Measurements from ENCODE around the gene PAFAH1B1. TPM values are rescaled to one million over a fixed set of nuclear protein-coding genes. Genes with fewer than 3 reads are reported as not detected.
"Not testable (repeated sequence)": the region's sequence is repeated elsewhere in the genome, so short reads cannot be mapped to it uniquely, and the experiment has no call there.

The PAFAH1B1 gene
- total and polyA plus RNA-seq, 4 donors, result 14.0 to 44.1 (median 29.2) TPM

DNA sequence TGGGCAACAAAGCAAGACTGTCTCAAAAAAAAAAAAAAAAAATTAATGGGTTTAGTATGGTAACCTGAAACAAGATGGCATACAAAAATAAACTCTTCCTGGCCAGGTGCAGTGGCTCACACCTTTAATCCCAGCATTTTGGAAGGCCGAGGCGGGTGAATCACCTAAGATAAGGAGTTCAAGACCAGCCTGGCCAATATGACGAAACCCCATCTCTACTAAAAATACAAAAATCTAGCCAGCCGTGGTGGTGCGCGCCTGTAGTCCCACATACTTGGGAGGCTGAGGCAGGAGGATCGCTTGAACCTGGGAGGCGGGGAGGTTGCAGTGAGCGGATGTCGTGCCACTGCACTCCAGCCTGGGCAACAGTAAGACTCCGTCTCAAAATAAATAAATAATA lies 55.7 kb downstream of the PAFAH1B1 start:
- H3K4me1 ChIP-seq (ENCODE audit: control insufficient read depth in 4 of 4, insufficient read depth in 4 of 4, low read length in 3 of 4), result peaks cover 0 to 6% (median 4%) of the 10 kb centered on the region in 4 donors
- TF ChIP-seq CTCF (IDR thresholded peaks at IDR 0.05; ENCODE audit: low read depth, low read length, missing input control) (no peak), JUND (IDR thresholded peaks at IDR 0.05) (no peak), HNF4G (IDR thresholded peaks at IDR 0.05) (no peak), RAD21 (IDR thresholded peaks at IDR 0.05) (no peak), NR2F2 (IDR thresholded peaks at IDR 0.05) (no peak), FOXA2 (IDR thresholded peaks at IDR 0.05) (no peak), YY1 (IDR thresholded peaks at IDR 0.05) (no peak), HNF4A (conservative IDR thresholded peaks at IDR 0.05) (no peak), RXRA (IDR thresholded peaks at IDR 0.05) (no peak), FOXA1 (IDR thresholded peaks at IDR 0.05) (no peak), MAX (IDR thresholded peaks at IDR 0.05) (no peak), GABPA (IDR thresholded peaks at IDR 0.05 in 1 of 2, conservative IDR thresholded peaks at IDR 0.05 in 1 of 2) (no peak), SP1 (IDR thresholded peaks at IDR 0.05) (no peak), EGR1 (IDR thresholded peaks at IDR 0.05; ENCODE audit: low read depth in 2 of 2) (no peak), TAF1 (conservative IDR thresholded peaks at IDR 0.05) (no peak)
- TF ChIP-seq, protein P1, sequence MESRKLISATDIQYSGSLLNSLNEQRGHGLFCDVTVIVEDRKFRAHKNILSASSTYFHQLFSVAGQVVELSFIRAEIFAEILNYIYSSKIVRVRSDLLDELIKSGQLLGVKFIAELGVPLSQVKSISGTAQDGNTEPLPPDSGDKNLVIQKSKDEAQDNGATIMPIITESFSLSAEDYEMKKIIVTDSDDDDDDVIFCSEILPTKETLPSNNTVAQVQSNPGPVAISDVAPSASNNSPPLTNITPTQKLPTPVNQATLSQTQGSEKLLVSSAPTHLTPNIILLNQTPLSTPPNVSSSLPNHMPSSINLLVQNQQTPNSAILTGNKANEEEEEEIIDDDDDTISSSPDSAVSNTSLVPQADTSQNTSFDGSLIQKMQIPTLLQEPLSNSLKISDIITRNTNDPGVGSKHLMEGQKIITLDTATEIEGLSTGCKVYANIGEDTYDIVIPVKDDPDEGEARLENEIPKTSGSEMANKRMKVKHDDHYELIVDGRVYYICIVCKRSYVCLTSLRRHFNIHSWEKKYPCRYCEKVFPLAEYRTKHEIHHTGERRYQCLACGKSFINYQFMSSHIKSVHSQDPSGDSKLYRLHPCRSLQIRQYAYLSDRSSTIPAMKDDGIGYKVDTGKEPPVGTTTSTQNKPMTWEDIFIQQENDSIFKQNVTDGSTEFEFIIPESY (IDR thresholded peaks at IDR 0.05), result no peak
- TF ChIP-seq, protein P2, sequence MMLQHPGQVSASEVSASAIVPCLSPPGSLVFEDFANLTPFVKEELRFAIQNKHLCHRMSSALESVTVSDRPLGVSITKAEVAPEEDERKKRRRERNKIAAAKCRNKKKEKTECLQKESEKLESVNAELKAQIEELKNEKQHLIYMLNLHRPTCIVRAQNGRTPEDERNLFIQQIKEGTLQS (IDR thresholded peaks at IDR 0.05), result no peak
- TF ChIP-seq, protein P3, sequence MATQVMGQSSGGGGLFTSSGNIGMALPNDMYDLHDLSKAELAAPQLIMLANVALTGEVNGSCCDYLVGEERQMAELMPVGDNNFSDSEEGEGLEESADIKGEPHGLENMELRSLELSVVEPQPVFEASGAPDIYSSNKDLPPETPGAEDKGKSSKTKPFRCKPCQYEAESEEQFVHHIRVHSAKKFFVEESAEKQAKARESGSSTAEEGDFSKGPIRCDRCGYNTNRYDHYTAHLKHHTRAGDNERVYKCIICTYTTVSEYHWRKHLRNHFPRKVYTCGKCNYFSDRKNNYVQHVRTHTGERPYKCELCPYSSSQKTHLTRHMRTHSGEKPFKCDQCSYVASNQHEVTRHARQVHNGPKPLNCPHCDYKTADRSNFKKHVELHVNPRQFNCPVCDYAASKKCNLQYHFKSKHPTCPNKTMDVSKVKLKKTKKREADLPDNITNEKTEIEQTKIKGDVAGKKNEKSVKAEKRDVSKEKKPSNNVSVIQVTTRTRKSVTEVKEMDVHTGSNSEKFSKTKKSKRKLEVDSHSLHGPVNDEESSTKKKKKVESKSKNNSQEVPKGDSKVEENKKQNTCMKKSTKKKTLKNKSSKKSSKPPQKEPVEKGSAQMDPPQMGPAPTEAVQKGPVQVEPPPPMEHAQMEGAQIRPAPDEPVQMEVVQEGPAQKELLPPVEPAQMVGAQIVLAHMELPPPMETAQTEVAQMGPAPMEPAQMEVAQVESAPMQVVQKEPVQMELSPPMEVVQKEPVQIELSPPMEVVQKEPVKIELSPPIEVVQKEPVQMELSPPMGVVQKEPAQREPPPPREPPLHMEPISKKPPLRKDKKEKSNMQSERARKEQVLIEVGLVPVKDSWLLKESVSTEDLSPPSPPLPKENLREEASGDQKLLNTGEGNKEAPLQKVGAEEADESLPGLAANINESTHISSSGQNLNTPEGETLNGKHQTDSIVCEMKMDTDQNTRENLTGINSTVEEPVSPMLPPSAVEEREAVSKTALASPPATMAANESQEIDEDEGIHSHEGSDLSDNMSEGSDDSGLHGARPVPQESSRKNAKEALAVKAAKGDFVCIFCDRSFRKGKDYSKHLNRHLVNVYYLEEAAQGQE (IDR thresholded peaks at IDR 0.05), result no peak
- no peak for DNase-seq (ENCODE audit: low spot score)
- peaks cover 0 to 4% (median 2%) of the 10 kb centered on the region in 4 donors for H3K36me3 ChIP-seq (ENCODE audit: control insufficient read depth in 4 of 4, insufficient read depth in 3 of 4, low read depth in 1 of 4, low read length in 3 of 4)
- H3K27ac ChIP-seq (ENCODE audit: low read depth in 1 of 2, low read length in 2 of 2), result no peak overlapping the region
- H3K9me3 ChIP-seq (ENCODE audit: control insufficient read depth in 4 of 4, low read length in 3 of 4), result no peaks in the 10 kb centered on the region
- 97% methylated on average over 11 of the region's 11 CpGs for WGBS
- no peak overlapping the region for H3K9ac ChIP-seq (ENCODE audit: low read depth in 1 of 2, low read length in 2 of 2)
- no peaks in the 10 kb centered on the region for H3K27me3 ChIP-seq (ENCODE audit: control insufficient read depth in 4 of 4, insufficient read depth in 4 of 4, low read length in 3 of 4)
- no peak overlapping the region for H3K4me3 ChIP-seq (ENCODE audit: low read depth in 1 of 3, low read length in 3 of 3)

GRCh38 chr17:2652911-2653310 lies 59.5 kb downstream of the PAFAH1B1 start:
- not testable (repeated sequence) for H3K36me3 ChIP-seq (ENCODE audit: control insufficient read depth in 4 of 4, insufficient read depth in 3 of 4, low read depth in 1 of 4, low read length in 3 of 4); H3K27ac ChIP-seq (ENCODE audit: low read depth in 1 of 2, low read length in 2 of 2); H3K27me3 ChIP-seq (ENCODE audit: control insufficient read depth in 4 of 4, insufficient read depth in 4 of 4, low read length in 3 of 4); H3K9me3 ChIP-seq (ENCODE audit: control insufficient read depth in 4 of 4, low read length in 3 of 4); H3K4me1 ChIP-seq (ENCODE audit: control insufficient read depth in 4 of 4, insufficient read depth in 4 of 4, low read length in 3 of 4); DNase-seq (ENCODE audit: low spot score); H3K9ac ChIP-seq (ENCODE audit: low read depth in 1 of 2, low read length in 2 of 2); H3K4me3 ChIP-seq (ENCODE audit: low read depth in 1 of 3, low read length in 3 of 3)
- 97% methylated on average over 3 of the region's 3 CpGs for WGBS
